B cell (primary cell): Measurements from ENCODE around the gene PTPRN2. TPM values are rescaled to one million over a fixed set of nuclear protein-coding genes. Genes with fewer than 3 reads are reported as not detected.

Experiments used
- ATAC-seq: fragments of 200-7000 bp; cut with Tn5 transposase; one replicate; pipeline ENCODE4 v1.10.0; 2021; ENCODE audit warnings: low read depth, mild to moderate bottlenecking, moderate number of reproducible peaks, moderate library complexity
- CTCF ChIA-PET: fragments of 350-600 bp; sonication (Branson Sonifier 250); formaldehyde crosslinking; loops from one replicate; lab custom pipeline; 2021; ENCODE audit warnings: antibody characterized with exemption, inconsistent platforms; lab: Charles Lee
- POLR2A ChIA-PET: fragments of 350-600 bp; sonication (Branson Sonifier 250); formaldehyde crosslinking; loops from one replicate; lab custom pipeline; 2021; ENCODE audit warnings: antibody characterized with exemption; lab: Charles Lee
- DNase-seq: peaks from one replicate; pipeline ENCODE4 v3.0.0; 2013
- H2AFZ ChIP-seq: 2 replicates; pipeline ENCODE4 v1.6.1; 2012; ENCODE audit warnings: mild to moderate bottlenecking, low read depth, low read length; ENCODE audit not compliant: insufficient read depth, poor library complexity, severe bottlenecking
- H3K27ac ChIP-seq, 2 donors: 1 replicate in 1 of 2; 2 replicates in 1 of 2; pipeline ENCODE4 v1.5.1; 2012 to 2013; ENCODE audit warnings: low read length in 2 of 2, mild to moderate bottlenecking in 2 of 2, moderate library complexity in 1 of 2
- H3K27me3 ChIP-seq, 4 experiments: fragments of 200-600 bp in 1 of 4; sonication (generic) in 1 of 4; replicated peaks in 1 of 4; 1 replicate in 2 of 4; 2 replicates in 2 of 4; pipeline versions ENCODE4 v1.6.1 to v1.7.0; 2013 to 2016; ENCODE audit warnings: low read length in 3 of 4, mild to moderate bottlenecking in 2 of 4, mixed read lengths in 1 of 4, moderate library complexity in 1 of 4; ENCODE audit not compliant: insufficient read depth in 4 of 4, control insufficient read depth in 3 of 4; ENCODE audit errors: control extremely low read depth in 1 of 4
- H3K36me3 ChIP-seq, 2 experiments: replicated peaks in 1 of 2; 1 replicate in 1 of 2; 2 replicates in 1 of 2; pipeline versions ENCODE4 v1.6.1 to v1.7.1; 2013; ENCODE audit warnings: low read length in 1 of 2; ENCODE audit not compliant: insufficient read depth in 2 of 2, control insufficient read depth in 1 of 2; ENCODE audit errors: control extremely low read depth in 1 of 2, extremely low read depth in 1 of 2
- H3K4me1 ChIP-seq, 2 donors: fragments of 200-600 bp in 1 of 2; sonication (generic) in 1 of 2; 1 replicate in 1 of 2; 2 replicates in 1 of 2; pipeline versions ENCODE4 v1.5.1 to v1.6.1; 2013 to 2017; ENCODE audit warnings: low read length in 2 of 2; ENCODE audit not compliant: control insufficient read depth in 2 of 2, insufficient read depth in 2 of 2
- H3K4me2 ChIP-seq: replicated peaks from 2 replicates; pipeline ENCODE3; 2012; ENCODE audit warnings: mild to moderate bottlenecking, low read depth, low read length; ENCODE audit not compliant: poor library complexity, severe bottlenecking
- H3K4me3 ChIP-seq, 5 experiments: fragments of 200-600 bp in 1 of 5; sonication (generic) in 1 of 5; 1 replicate in 3 of 5; 2 replicates in 2 of 5; pipeline versions ENCODE4 v1.5.1 to v1.7.0; 2011 to 2016; ENCODE audit warnings: low read length in 4 of 5, mild to moderate bottlenecking in 4 of 5, low read depth in 2 of 5, control low read depth in 1 of 5, moderate library complexity in 1 of 5; ENCODE audit not compliant: insufficient read depth in 1 of 5; ENCODE audit errors: control extremely low read depth in 1 of 5, extremely low read depth in 1 of 5
- H3K79me2 ChIP-seq: fragments of 200-600 bp; sonication (generic); one replicate; pipeline ENCODE4 v1.6.0; 2016; ENCODE audit warnings: low read length; ENCODE audit not compliant: control insufficient read depth, insufficient read depth
- H3K9ac ChIP-seq: fragments of 200-600 bp; sonication (generic); 2 replicates; pipeline ENCODE4 v1.6.1; 2017; ENCODE audit warnings: mild to moderate bottlenecking, low read length, moderate library complexity
- H3K9me3 ChIP-seq, 3 donors: one replicate each; pipeline versions ENCODE4 v1.6.1 to v1.7.1; 2013; ENCODE audit warnings: low read length in 2 of 3; ENCODE audit not compliant: control insufficient read depth in 2 of 3, insufficient read depth in 1 of 3; ENCODE audit errors: control extremely low read depth in 1 of 3
- H4K20me1 ChIP-seq: 2 replicates; pipeline ENCODE4 v1.6.0; 2012; ENCODE audit warnings: mild to moderate bottlenecking, low read length; ENCODE audit not compliant: insufficient read depth, control insufficient read depth, poor library complexity, severe bottlenecking
- H3K27ac Mint-ChIP-seq: one replicate; pipeline ENCODE4 v1.8.0; 2021; ENCODE audit warnings: mixed read lengths
- H3K27me3 Mint-ChIP-seq: one replicate; pipeline ENCODE4 v1.8.0; 2021; ENCODE audit warnings: mixed read lengths
- H3K4me1 Mint-ChIP-seq: one replicate; pipeline ENCODE4 v1.8.0; 2021; ENCODE audit warnings: mixed read lengths
- H3K4me3 Mint-ChIP-seq: one replicate; pipeline ENCODE4 v1.8.0; 2021; ENCODE audit warnings: mixed read lengths
- H3K9me3 Mint-ChIP-seq: one replicate; pipeline ENCODE4 v1.8.0; 2022; ENCODE audit warnings: mixed read lengths; ENCODE audit not compliant: insufficient read depth
- CTCF ChIP-seq: fragments of 200-600 bp; IDR thresholded peaks from one replicate; pipeline ENCODE4 v1.8.0; 2022; ENCODE audit warnings: antibody characterized with exemption, mild to moderate bottlenecking
- EZH2 ChIP-seq: IDR thresholded peaks from 2 replicates; pipeline ENCODE4 v1.6.1; 2012; ENCODE audit warnings: borderline replicate concordance, low read depth, mild to moderate bottlenecking, moderate library complexity, low read length; ENCODE audit not compliant: insufficient read depth, poor library complexity, severe bottlenecking
- WGBS: methylation state at CpG from one replicate; pipeline ENCODE4 v1.1.5; 2013; ENCODE audit warnings: missing lambda C conversion rate; ENCODE audit not compliant: insufficient coverage; 5-methylcytosine and 5-hydroxymethylcytosine counted together
- intact Hi-C: fragments of 100-400 bp; cut with micrococcal nuclease; formaldehyde crosslinking; loops from one replicate; pipeline ENCODE4 v1.10.0; 2022
- polyA plus RNA-seq: library from polyadenylated mRNA; depleted of rRNA; stranded (reverse); fragments of >200 nt; gene quantifications from 2 replicates; pipeline ENCODE4 v1.2.3, GENCODE V29; 2012
- total RNA-seq, 2 donors: library from RNA; stranded (reverse); fragments of 120-200 nt in 1 of 2; gene quantifications; 1 replicate in 1 of 2; 2 replicates in 1 of 2; pipeline versions ENCODE4 v1.2.3 to v1.2.4, GENCODE V29; 2013 to 2022

PTPRN2 gene
- total and polyA plus RNA-seq, 2 donors (not counting 1 experiment from before 2014, with no cell fraction given) = 2.0 to 5.0 TPM

- TF ChIP-seq EZH2 = no peak
- no peak for TF ChIP-seq CTCF
- intact Hi-C loops = no loop called here
- Histone ChIP-seq H3K79me2 (no peaks in the 10 kb centered on the region), H3K9me3 (peaks cover 0 to 38% (median 0%) of the 10 kb centered on the region in 3 donors), H3K4me2 (no peak overlapping the region), H3K27me3 (no peaks in the 10 kb centered on the region), H3K27ac (no peak overlapping the region), H4K20me1 (no peaks in the 10 kb centered on the region), H3K4me3 (no peak overlapping the region), H2AFZ (no peak overlapping the region), H3K36me3 (no peaks in the 10 kb centered on the region), H3K4me1 (no peaks in the 10 kb centered on the region), H3K9ac (no peak overlapping the region)
- Mint-ChIP-seq H3K27ac (no peak overlapping the region), H3K27me3 (no peaks in the 10 kb centered on the region), H3K4me3 (no peak overlapping the region), H3K9me3 (peaks cover 14% of the 10 kb centered on the region), H3K4me1 (no peaks in the 10 kb centered on the region)
- POLR2A ChIA-PET = no interaction called here
- CTCF ChIA-PET = no interaction called here
- DNase-seq (no peak), ATAC-seq (no peak)
- 89% methylated on average over 9 of the region's 11 CpGs for WGBS
These were observed 351.2 kb downstream of the PTPRN2 start for GRCh38 chr7:158236400-158236799.

GRCh38 chr7:158235862-158236261 is 351.8 kb downstream of the PTPRN2 start:
- 87% methylated on average over 12 of the region's 16 CpGs for WGBS
- peaks cover 15% of the 10 kb centered on the region for H3K9me3 Mint-ChIP-seq
- no peaks in the 10 kb centered on the region for H3K27me3 ChIP-seq
- H3K36me3 ChIP-seq = no peaks in the 10 kb centered on the region
- no peaks in the 10 kb centered on the region for H3K4me1 ChIP-seq
- CTCF ChIA-PET = no interaction called here
- ATAC-seq = no peak
- H3K4me3 ChIP-seq = no peak overlapping the region
- H3K4me2 ChIP-seq = no peak overlapping the region
- H3K9me3 ChIP-seq = peaks cover 0 to 39% (median 0%) of the 10 kb centered on the region in 3 donors
- no peak overlapping the region for H3K9ac ChIP-seq
- H3K79me2 ChIP-seq = no peaks in the 10 kb centered on the region
- no peaks in the 10 kb centered on the region for H4K20me1 ChIP-seq
- no peak for DNase-seq
- H3K4me3 Mint-ChIP-seq = no peak overlapping the region
- POLR2A ChIA-PET = no interaction called here
- intact Hi-C loops = no loop called here
- H3K27ac Mint-ChIP-seq = no peak overlapping the region
- no peaks in the 10 kb centered on the region for H3K27me3 Mint-ChIP-seq
- TF ChIP-seq CTCF (no peak), EZH2 (no peak)
- H3K4me1 Mint-ChIP-seq = no peaks in the 10 kb centered on the region
- H3K27ac ChIP-seq = no peak overlapping the region
- no peak overlapping the region for H2AFZ ChIP-seq
